GM18520 (cell line): ENCODE measurements around the gene PPP1R15B.

Source experiments
- ATAC-seq: cut with Tn5 transposase; IDR thresholded peaks from one replicate; pipeline ENCODE4 v1.9.1; 2021; ENCODE audit not compliant: unreplicated experiment

Gene PPP1R15B

DNA sequence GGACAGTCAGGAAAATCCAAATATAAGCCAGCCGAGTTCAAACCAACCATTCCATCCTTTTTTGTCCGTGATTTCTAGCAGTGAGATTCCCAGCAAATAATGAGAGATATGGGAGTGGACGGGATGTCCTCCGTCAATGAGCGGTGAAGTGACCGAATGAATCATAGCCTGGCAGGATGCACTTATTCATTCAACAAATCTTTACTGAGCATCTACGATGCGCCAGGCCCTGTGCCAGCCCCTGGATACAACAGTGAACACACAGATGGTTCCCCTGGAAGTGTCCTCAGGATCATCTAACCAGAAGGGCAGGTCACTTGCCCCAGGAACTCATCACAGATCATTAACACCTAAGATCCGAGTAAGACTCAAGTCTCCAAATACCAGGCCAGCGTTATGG is 43.7 kb downstream of the PPP1R15B start:
- ATAC-seq, result no peak

GRCh38 chr1:204367193-204367858 is 44.3 kb downstream of the PPP1R15B start:
- no peak for ATAC-seq

- no peak for ATAC-seq
Observed at GRCh38 chr1:204366759-204367158, 44.9 kb downstream of the PPP1R15B start.

DNA sequence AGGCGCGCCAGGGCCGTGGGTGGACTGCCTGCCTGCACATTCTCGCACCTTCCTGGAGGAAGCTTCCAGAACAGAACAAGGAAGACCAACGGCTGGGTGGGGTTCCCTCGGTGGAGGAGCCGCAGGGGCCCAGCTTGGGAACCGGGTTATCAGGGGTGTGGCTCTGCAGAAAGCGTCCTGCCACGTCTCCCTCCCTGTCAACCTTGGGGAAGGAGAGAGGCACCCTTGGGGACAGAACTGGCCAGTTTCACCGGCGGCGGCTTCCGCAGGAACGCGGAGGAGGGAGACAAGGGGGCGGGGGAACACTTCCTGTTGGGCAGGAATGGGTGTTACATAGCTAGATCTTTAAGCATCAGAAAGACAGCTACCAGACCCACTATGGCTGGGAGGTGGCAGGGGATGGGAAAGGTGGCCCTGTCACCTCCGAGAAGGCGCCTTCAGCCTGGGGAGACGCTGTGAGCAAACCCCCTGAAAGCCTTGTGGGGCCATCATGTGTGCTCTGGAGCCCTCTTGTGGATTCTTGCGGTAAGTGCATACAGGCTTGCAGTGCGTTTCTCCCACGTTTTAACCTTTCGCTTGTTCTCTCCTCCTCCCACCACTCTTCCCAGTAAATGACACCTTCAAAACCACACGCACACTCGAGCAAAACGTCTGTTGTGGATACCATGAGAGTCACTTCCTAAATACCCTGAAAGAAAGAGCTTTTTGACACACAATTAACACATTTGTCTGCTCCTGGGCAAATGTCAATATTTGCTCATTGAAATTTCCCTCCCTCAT is 48.1 kb downstream of the PPP1R15B start:
- ATAC-seq, result no peak

DNA sequence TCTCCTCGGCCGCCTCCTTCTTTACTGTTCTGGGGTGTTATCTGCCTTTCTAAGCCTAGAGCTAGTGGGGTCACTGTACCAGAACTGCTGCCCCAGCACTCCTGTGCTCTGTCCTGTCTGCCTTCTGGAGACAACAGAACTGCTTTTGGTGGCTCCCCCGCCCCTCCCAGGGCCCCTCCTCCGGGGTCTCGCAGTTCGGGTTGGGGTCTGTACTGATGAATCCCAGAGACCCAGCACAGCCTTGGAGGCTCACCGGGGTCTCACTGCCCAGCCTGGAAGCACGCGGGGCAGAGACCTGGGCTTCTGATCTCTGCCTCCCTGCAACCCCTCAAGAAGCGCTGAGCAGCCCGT is 48.7 kb downstream of the PPP1R15B start:
- ATAC-seq, result no peak

DNA sequence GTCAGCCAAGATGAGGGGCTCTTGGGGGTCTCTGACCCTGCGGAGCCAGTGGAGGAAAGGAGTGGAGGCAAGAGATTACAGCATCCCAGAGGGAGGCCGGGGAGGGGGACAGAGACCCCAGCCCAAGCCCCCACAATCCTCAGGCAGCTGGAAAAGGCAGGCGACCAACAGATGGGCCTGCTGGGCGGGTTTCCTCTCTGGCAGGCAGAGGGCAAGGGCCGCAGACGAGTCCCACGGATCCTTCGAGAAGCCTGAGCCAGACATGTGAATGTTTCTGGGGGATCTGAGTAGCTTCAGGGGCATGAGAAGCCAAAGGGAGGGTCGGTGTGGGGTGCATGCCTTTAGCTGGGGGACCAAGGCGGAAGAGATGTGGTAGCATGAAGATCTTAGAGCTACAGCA is 49.8 kb downstream of the PPP1R15B start:
- ATAC-seq, result no peak

GRCh38 chr1:204361341-204361771 is 50.3 kb downstream of the PPP1R15B start:
- ATAC-seq, result no peak

- ATAC-seq, result no peak
Observed at GRCh38 chr1:204360314-204360713, 51.3 kb downstream of the PPP1R15B start.

DNA sequence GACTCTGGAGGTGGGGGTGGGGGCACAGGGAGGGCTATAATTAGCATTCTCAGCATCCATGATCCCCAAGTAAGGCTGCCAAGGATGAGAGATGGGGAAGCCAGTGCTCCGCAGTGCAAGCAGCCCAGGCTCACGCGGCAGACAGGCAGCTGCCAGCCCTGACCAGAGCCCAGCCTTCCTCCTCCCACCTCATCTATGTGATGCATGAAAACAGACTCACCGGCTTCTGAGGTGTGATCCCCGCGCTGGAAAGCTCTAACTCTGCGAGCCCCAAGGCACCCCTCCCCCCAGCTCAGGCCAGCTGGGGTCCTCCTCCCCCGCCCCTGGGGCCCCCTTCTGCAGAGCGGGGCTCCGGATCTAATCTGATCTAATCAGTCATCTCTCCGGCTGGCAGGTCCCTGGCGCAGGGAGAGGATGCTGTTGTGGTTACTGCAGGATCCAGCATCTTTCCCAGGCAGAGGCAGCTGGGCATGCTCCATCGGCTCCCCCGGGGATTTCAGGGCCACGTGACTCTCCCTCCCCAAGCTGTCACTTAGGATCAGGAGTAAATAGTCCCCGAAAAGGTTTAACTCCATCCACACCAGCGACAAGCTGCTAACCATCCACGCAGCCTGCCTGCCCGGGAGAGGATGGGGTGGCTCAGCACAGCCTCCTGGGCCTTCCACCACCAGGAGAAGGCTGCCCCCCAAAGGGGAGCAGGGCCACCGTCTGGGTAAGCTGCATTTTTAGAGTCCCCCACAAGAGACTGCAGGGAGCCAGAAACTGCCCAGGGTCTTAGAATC is 52.0 kb downstream of the PPP1R15B start, which contains the start of gene PLEKHA6:
PLEKHA6 (minus strand) TSS at position 456 of the 782 bp plus-strand sequence. CDS start 86,202 bp downstream, outside the sequence.
- no peak for ATAC-seq

DNA sequence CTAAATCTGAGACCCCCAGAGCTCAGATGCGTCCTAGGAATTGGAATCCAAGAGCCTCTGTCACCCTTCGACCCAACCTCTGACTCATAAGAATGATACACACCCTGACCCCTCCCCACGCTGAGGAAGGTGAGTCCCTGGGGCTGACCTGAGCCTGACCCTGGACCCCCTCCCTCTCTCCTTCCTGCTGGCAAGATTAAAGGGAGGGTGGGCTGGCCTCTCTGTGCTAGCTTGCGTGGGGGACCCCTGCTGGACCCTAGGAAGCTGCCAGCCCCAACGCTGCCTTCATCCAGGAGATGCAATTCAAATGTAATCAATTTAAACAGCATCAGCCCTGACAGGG is 52.5 kb downstream of the PPP1R15B start:
- no peak for ATAC-seq

GRCh38 chr1:204358605-204359004 is 53.0 kb downstream of the PPP1R15B start:
- no peak for ATAC-seq

DNA sequence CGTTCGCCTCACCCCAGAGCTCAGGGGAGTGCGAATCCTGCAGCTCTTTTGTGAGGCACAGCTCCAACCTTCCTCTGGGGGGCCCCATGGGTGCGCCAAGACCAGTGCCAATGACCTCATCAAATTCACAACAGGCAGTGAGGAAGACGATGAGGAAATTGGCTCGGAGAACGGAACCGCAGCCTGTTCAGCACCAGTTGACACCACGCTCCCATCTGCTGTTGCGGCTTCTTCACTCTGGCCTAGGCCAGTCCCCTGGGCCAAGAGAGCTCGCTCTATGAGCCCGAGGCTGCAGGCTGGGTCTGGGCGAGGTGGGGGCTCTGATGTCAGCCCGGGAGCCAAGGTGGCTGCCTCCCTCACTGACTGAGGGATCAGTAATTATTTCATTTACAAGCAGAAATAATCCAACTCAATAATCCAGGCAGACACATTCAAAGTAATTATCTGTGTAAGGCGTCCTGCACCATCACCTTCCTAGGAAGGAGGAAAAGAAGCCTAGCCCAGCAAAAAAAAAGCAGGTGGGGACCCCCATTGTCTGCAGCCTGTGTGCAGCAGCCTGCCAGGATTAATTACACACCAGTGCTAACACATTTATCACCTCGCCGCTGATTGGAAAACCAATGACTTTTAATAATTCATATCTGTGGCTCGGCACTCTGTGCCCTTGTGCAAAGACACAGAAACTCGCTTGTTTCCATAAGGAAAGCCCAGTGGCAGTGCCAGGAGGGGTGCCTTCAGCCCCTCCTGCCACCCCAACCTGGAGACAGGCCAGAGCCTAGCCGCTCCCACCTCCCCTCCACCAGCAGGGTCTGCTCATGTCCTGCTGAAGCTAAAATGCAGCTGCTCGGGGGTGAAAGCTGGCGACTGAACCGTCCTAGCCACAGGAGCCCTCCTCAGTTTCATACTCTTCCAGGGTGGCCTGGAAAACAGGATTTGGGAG is 53.8 kb downstream of the PPP1R15B start:
- ATAC-seq, result no peak

DNA sequence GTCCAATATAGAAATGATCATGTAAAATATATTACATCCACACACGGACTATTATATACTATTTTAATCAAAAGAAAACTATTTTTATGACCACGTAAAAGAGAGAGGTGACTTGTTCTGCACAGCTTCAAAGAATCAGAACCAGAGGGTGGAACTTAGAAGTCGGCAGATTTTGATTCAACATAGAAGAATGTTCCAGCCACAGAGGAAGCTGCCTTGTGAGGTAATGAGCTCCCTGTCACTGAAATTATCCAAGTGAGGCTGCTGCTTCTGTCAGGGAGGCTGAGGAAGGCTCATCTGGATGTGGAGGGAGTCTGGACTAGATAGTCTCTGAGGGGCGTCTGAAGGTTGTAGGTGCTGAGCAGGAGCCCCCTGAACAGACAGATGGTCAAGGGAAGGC is 54.6 kb downstream of the PPP1R15B start:
- ATAC-seq, result no peak

DNA sequence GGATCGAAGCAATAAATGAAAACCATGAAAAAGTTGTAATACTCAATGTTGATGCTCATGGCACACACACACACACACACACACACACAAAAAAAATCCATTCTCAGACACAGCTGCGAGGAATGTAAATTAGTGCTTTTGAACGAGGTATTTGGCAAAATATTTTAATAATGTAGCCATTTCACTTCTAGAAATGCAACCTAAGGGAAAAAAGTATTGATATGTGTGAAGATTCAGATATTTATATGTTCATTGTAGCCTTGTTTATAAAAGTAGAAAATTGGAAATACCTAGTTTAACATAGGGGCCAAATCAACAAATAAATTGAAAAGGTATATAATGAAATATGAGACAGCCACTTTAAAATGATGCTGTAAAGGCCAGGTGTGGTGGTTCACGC is 55.7 kb downstream of the PPP1R15B start:
- no peak for ATAC-seq

DNA sequence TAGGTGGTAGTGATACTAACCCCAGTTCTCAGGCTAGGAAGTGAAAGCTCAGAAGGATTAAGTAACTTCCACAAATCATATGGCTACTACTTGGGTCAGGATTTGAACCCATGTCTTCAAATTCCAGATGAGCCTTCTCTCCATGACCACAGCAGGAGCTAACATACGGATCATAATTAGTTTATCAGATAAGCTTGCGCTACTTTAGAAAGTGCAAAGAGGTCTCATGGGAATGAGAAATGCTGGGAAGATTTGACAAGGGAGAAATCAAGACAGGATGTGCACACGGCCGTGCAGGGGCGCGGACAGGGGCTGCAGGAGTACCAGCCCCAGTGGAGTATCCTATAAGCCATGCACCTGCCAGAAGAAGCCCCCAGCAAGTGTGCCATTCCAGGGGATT is 57.0 kb downstream of the PPP1R15B start:
- no peak for ATAC-seq
